Mucosa of descending colon (tissue), 3 donors: ENCODE results near the gene APOLD1. TPM values are rescaled to one million over a fixed set of nuclear protein-coding genes. Genes with fewer than 3 reads are reported as not detected.

Experiments used
- ATAC-seq: fragments of 200-7000 bp; cut with Tn5 transposase; one replicate; pipeline ENCODE4 v1.9.1; 2020; ENCODE audit warnings: mild to moderate bottlenecking, moderate library complexity
- DNase-seq, 3 donors: peaks; one replicate each; pipeline ENCODE4 v3.0.0-alpha.2; 2020
- H3K36me3 ChIP-seq: fragments of 200-600 bp; one replicate; pipeline ENCODE4 v1.8.0; 2021; ENCODE audit warnings: low read depth, mild to moderate bottlenecking
- H3K4me1 ChIP-seq: fragments of 200-600 bp; one replicate; pipeline ENCODE4 v1.8.0; 2021; ENCODE audit warnings: low read depth, mild to moderate bottlenecking
- H3K4me3 ChIP-seq: fragments of 200-600 bp; one replicate; pipeline ENCODE4 v1.8.0; 2021; ENCODE audit warnings: mild to moderate bottlenecking
- H3K9me3 ChIP-seq: fragments of 200-600 bp; one replicate; pipeline ENCODE4 v1.8.0; 2021; ENCODE audit warnings: mild to moderate bottlenecking
- intact Hi-C, 2 donors: fragments of 100-400 bp; cut with DNase I in 1 of 2; cut with micrococcal nuclease in 1 of 2; formaldehyde crosslinking; loops; one replicate each; pipeline versions ENCODE4 v1.11.0 to v1.11.1; 2022; cut with DNase I, micrococcal nuclease
- total RNA-seq, 3 donors: library from RNA; stranded (reverse); fragmentation: NEBNext Ultra II Directional in 2 of 3; extraction: Animal tissue kit (Norgen Biotek cat#: 25700) in 2 of 3; gene quantifications; one replicate each; pipeline versions ENCODE4 v1.2.1 to v1.2.4, GENCODE V29; 2021 to 2023
- TF ChIP-seq, protein P1 (sequence below): fragments of 200-600 bp; IDR thresholded peaks from one replicate; pipeline ENCODE4 v1.8.0; 2022; ENCODE audit warnings: antibody characterized with exemption, mild to moderate bottlenecking
- donor health status: DM: no; HTN: no; CAD: no; lungs with moderate emphysema.
- donor health status: DM: no; HTN: no; CAD: no.
- donor health status: DM: no; HTN: yes; CAD: no.

The APOLD1 gene
- total RNA-seq, 3 donors from 2014 or later: 0.93 to 12.9 (median 5.0) TPM

GRCh38 chr12:12745576-12746211, 39.8 kb upstream of the APOLD1 start:
- DNase-seq: no peak
- H3K9me3 ChIP-seq: no peaks in the 10 kb centered on the region
- H3K36me3 ChIP-seq: no peaks in the 10 kb centered on the region
- no peak for ATAC-seq
- intact Hi-C loops: no loop called here
- H3K4me1 ChIP-seq: peaks cover 12% of the 10 kb centered on the region
- no peak overlapping the region for H3K4me3 ChIP-seq
- TF ChIP-seq, protein P1, sequence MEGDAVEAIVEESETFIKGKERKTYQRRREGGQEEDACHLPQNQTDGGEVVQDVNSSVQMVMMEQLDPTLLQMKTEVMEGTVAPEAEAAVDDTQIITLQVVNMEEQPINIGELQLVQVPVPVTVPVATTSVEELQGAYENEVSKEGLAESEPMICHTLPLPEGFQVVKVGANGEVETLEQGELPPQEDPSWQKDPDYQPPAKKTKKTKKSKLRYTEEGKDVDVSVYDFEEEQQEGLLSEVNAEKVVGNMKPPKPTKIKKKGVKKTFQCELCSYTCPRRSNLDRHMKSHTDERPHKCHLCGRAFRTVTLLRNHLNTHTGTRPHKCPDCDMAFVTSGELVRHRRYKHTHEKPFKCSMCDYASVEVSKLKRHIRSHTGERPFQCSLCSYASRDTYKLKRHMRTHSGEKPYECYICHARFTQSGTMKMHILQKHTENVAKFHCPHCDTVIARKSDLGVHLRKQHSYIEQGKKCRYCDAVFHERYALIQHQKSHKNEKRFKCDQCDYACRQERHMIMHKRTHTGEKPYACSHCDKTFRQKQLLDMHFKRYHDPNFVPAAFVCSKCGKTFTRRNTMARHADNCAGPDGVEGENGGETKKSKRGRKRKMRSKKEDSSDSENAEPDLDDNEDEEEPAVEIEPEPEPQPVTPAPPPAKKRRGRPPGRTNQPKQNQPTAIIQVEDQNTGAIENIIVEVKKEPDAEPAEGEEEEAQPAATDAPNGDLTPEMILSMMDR: no peak

GRCh38 chr12:12747278-12747677, 38.2 kb upstream of the APOLD1 start:
- H3K4me3 ChIP-seq: no peak overlapping the region
- intact Hi-C loops: no loop called here
- DNase-seq (no peak), ATAC-seq (no peak)
- H3K36me3 ChIP-seq: no peaks in the 10 kb centered on the region
- peaks cover 8% of the 10 kb centered on the region for H3K4me1 ChIP-seq
- TF ChIP-seq, protein P1: no peak
- no peaks in the 10 kb centered on the region for H3K9me3 ChIP-seq

- H3K9me3 ChIP-seq: no peaks in the 10 kb centered on the region
- intact Hi-C loops: no loop called here
- no peak for DNase-seq
- no peak for ATAC-seq
- no peaks in the 10 kb centered on the region for H3K36me3 ChIP-seq
- peaks cover 8% of the 10 kb centered on the region for H3K4me1 ChIP-seq
- H3K4me3 ChIP-seq: no peak overlapping the region
- TF ChIP-seq, protein P1: no peak
Observed at GRCh38 chr12:12748044-12748443, 37.4 kb upstream of the APOLD1 start.

GRCh38 chr12:12749433-12749832, 36.0 kb upstream of the APOLD1 start:
- Histone ChIP-seq H3K36me3 (no peaks in the 10 kb centered on the region), H3K4me1 (peaks cover 7% of the 10 kb centered on the region), H3K9me3 (no peaks in the 10 kb centered on the region), H3K4me3 (no peak overlapping the region)
- TF ChIP-seq, protein P1: no peak
- intact Hi-C loops: no loop called here
- ATAC-seq (peak; percentile 82), DNase-seq (no peak)

DNA sequence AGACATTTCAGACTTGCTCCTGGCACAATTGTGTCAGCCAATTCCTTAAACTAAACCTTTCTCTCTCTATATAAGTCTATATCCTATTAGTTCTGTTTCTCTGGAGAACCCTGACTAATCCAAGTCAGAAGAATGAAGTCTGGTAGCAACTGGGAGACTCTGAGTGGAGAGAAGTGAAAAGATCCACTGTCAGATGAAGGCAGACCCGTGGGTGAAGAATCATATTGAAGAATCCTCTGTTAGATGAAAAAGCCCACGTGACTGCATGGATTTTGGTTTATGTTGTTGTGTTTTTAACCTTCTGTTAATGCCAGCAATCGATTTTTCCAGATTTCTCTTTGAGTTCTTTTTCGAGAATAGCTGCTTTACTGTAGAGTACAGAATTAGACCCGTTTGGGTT, 29.5 kb upstream of the APOLD1 start:
- Histone ChIP-seq H3K9me3 (no peaks in the 10 kb centered on the region), H3K4me3 (no peak overlapping the region), H3K4me1 (no peaks in the 10 kb centered on the region), H3K36me3 (no peaks in the 10 kb centered on the region)
- ATAC-seq (no peak), DNase-seq (no peak)
- intact Hi-C loops: no loop called here
- TF ChIP-seq, protein P1: no peak

DNA sequence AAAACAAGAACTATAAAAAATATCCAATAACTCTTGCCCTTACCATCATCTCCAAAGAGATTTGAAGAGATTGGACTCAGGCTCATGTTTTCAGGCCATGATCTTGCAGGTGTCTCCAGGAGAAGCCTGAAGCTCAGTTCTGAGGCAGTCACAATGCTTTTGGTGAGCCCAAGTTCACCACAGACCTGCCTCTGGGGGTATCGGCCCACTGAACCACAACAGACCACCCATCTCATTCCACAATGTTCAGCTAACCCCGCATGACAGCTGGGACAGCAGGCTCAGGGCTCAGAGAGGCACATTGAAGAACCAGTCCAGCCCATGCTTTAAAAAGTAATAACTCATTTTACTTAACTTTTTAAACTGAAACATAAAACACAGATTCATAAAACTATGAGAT, 28.3 kb upstream of the APOLD1 start:
- no peak overlapping the region for H3K4me3 ChIP-seq
- TF ChIP-seq, protein P1: no peak
- DNase-seq (no peak), ATAC-seq (peak; percentile 23)
- H3K4me1 ChIP-seq: no peaks in the 10 kb centered on the region
- H3K9me3 ChIP-seq: no peaks in the 10 kb centered on the region
- no peaks in the 10 kb centered on the region for H3K36me3 ChIP-seq
- intact Hi-C loops: no loop called here
